Measurements from ENCODE around the gene SARDH.
"Not testable (repeated sequence)": the region's sequence is repeated elsewhere in the genome, so short reads cannot be mapped to it uniquely, and the experiment has no call there.

Gene SARDH

DNA sequence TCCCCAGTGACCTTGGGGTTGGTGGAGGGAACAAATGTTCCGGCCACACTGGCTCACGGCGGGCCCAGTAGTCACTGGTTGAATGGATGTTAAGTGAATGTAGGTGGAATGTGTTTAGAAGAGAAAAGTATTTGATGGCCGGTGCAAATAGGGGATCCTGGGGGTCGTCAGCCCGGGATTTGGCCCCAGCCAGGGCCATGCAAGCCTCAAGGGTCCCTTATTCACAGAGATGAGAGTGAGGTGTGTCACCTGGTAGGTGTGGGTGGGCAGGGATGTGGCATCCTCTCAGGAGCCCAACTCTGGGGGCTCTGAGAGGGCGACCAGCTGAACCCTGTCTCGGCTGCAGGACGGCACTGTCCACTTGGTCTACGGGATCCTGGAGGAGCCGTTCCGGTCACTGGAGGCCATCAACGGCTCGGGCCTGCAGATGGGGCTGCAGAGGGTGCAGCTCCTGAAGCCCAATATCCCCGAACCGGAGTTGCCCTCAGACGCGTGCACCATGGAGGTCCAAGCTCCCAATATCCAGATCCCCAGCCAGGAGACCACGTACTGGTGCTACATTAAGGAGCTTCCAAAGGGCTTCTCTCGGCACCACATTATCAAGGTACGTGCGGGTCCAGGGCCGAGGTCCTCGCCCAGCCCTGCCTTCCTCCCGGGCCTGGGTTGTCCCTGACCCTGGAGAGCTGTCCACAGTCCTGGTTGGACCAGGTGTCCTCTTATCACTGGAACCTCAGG lies 96.1 kb downstream of the SARDH start:
- no peak for DNase-seq

DNA sequence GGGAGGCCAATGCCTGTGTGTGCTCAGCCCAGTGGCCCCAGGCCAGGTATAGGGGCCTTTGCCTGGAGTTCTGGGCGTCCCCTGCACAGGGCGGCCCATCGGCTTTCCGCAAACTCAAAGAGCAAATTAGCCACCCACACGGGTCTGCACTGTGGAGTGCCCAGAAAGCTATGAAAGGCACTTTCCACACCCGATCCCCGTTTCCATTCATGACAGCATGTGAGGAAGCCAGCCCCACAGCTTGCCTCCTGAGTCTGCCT lies 96.8 kb downstream of the SARDH start:
- DNase-seq = no peak

DNA sequence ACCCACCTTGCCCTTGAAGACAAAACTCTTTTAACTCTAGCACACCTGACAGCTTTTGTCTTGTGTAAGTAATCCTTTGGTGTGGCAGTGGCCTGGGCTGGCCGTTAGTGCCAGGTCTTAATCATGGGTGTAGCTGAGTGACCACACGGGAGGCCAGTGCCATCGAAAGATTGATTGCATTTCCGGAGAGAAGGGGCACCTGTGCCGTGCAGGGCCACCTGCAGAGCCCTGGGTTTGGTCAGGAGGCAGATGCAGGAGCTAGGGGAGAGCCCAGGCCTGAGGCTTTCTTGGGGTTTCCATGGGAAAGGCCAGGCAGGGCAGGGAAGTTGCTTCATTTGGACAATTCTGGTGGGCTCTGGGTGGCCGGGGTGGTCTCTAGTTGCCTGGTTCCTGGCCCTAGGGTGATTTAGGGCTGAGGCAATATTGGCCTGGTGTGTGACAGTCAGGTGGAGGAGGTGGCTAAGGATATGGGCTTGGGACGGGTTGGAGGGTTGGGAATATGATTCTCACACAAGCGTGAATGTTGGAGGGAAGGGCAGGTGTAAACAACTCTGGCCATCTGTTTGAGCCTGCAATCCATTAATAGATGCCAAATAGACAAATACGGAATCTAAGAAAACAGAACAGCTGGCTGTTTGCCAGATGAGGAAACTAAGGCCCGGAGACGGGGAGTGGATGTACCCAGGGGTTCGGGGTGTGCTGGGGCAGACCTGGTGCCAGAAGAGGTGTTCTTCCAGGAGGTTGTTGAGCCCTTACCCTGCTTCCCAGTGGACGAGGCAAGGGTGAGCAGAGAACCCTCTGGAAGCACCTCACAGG lies 97.4 kb downstream of the SARDH start:
- DNase-seq = no peak

DNA sequence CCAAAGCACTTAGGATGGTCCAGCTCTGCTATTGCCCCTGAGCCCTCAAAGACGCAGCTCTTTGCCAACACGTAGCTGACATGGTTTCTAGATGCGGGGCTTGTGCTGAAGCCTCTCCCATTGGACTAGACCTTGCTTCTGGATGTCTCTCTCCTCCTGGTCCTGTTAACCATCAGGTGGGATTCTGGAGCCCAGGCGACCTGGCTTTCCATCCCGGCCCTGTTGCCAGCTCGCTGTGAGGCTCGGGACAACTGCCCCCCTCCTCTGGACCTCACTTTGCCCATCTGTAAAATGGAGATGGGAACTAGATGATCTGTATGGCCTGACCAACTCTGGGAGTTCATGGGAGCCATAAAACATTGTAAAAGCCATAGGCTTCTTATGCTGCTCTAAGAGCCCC lies 98.0 kb downstream of the SARDH start:
- DNase-seq = no peak

DNA sequence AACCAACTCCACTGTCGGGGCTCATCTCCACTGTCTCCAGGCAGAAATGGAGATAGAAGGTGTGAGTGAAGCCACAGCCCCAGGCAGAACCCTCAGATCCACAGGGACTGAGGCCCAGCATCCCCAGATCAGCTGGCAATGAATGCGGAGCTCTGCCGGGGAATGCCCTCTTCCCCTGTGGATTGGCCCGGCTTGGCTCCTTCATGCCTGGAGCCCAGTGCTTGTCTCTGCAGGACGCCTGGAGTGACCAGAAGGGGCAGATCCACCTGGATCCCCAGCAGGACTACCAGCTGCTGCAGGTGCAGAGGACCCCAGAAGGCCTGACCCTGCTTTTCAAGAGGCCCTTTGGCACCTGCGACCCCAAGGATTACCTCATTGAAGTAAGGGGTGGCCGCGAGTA lies 98.5 kb downstream of the SARDH start:
- no peak for DNase-seq

DNA sequence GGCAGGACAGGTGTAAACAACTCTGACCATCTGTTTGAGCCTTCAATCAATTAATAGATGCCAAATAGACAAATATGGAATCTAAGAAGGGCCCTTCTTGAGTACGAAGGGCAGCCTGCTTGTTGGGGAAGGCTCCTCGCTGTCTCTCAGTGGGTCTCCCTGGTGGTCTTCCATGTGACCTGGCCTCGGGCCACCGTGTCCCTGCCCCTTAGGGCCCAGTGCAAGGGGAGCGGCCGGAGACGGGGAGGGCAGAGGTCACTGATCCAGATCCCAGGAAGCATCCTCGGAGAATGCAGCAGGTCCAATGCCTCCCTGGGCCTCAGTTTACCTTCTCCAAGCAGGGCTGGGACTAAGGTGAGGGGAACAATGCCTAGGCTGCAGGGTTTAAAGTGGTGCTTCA lies 99.4 kb downstream of the SARDH start:
- no peak for DNase-seq

DNA sequence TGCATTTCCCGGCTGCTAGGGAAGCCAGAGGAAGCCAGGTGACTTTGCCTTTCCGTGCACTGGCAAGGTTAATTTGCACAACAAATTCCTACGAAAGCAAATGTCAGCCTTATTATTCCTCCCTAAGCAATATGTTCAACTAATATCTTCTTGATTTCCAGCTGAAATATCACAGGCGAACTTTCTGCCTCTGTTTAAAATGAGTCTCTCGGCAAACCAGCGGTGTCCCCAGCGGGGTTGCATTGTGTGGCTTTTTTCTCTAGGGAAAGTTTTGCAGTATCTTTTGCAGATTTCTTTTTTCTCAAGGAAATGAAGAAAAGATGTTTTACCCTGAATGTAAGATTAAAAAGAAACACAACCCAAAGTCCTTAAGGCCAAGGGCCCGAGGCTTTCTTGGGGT lies 100.1 kb downstream of the SARDH start:
- no peak for DNase-seq

DNA sequence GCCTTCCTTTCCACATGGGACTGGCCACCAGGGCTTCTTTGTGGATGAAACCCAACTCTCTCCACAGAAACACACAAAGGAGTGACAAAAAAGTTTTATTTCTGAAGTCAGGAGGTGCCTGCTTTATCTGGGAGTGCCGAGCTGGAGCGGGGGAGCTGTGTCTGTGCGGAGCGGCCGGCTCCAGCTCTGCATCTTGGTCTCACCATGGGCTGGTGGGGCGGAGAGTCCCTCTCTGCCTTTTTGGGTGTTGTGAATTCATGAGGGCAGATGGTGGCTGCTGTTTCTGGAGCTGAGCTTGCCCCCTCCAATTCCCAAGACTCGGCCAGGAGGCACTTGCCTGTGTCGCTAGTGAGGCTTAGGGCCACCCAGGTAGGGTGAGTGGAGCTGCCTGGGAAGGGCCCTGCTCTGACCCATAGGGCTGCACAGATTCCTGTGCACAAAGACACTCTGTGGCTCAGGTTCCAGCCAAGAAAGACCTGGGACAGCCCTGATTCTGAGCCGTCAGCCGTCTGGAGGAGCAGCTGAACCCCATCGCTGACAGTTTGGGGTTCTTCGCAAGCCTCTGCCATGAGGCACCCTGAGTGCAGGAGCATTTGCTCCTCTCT lies 100.6 kb downstream of the SARDH start:
- DNase-seq = no peak

DNA sequence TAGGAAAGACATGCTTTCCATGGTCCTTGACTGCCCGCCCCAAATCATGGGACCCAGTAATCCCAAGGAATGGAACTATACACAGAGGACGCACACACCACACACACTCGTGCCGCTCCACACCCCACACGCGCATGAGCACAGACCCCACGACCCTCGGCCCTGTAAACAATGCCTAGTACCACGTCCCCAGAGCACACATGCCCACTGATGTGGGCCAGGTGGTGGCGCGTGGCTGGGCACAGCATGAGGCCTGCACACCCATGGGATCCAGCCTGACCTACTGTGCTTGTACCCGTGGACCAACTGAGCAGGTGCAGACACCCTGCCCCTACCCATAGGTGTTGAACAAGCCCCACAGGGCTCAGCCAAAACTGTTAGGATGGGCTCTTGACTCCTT lies 101.2 kb downstream of the SARDH start:
- DNase-seq = no peak

DNA sequence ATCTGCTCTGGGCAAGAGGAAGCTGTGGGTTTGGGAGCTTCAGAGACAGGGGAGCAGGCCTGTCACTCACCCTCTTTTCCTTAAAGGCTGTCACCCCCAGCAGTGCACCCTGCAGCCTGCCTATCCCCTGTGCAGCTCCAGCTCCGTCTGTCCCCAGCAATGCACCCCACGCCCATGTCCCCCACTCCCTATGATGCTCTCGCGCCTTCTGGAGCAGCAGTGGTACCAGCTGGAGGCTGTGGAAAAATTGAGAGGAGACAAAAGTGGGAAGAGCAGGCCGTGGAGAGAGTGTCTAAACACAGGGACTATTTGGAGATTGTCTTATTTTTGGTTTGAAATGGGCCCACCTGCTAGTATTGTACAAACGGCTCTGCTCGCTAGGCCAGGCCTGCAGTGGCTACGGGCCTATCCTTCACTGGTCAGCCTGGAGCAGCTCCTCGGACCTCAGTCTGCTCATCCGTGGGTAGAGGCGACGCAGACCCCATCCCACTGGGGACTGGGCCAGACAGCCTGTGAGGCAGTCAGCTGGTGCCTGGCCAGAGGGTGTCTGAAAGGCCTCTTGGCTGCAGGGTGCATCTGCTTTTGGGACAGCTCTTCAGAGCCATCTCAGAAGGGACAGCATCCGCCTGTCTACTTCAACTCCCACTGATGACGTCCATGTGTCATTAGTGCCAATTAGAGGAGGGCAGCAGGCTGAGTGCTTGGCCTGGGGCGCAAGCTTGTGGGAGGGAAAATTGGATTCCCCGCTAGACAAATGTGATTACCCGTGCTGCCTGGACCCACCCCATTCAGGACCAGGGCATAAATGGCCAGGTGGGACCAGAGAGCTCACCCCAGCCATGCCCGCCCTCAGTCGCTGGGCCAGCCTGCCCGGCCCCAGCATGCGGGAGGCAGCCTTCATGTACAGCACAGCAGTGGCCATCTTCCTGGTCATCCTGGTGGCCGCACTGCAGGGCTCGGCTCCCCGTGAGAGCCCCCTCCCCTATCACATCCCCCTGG lies 102.3 kb downstream of the SARDH start, which contains the start of gene DBH:
Gene DBH (plus strand): TSS at position 831 of the 999 bp plus-strand sequence. CDS start 9 bp downstream, at position 840.
- no peak for DNase-seq

DNA sequence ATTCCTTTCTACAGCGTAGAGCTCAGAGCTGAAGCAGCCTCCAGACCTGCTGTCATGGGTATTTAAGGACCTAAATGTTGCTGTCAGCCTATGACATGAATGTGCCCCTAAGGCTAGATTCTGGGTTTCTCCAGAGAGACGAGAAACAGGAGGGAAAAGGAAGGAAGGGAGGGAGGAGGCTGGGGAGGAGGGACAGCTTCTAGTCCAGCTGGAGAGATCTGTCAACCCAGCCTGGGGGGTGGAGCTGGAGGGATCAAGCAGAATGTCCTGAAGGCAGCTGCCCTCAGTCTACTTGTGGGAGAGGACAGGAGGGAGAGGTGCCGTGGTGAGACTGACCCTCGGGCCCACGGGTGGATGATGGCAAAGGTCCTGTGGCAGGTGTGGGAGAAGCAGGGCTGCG lies 103.1 kb downstream of the SARDH start:
- no peak for DNase-seq

DNA sequence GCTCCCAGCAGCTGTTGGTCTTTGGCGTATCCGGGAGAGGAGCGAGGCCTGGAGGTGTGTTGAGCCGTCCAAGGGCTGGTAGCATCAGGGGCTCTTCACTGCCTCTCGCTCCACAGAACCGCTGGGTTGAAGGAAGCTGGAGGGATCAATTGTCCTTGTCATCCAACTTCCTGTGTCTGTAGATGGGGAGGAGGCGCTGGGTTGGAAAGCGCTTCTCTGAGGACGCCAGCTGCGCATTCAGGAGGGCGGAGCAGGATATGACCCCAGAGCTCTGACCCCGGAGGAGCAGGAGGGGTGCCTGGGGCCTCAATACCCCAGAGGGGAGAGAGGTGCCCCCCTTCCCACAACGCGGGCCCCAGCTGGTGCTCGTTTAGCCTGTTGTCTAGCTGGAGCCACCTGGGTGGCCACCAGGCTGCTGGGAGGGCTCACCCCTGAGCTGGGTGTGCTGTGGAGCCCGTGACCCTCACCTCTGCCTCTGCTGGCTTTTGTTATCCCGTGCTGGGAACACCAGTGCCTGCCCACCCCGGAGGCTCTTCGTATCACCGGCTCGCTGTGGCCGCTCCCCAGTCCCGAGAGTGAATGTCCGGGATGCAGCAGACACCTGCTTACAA lies 104.0 kb downstream of the SARDH start:
- DNase-seq = no peak

DNA sequence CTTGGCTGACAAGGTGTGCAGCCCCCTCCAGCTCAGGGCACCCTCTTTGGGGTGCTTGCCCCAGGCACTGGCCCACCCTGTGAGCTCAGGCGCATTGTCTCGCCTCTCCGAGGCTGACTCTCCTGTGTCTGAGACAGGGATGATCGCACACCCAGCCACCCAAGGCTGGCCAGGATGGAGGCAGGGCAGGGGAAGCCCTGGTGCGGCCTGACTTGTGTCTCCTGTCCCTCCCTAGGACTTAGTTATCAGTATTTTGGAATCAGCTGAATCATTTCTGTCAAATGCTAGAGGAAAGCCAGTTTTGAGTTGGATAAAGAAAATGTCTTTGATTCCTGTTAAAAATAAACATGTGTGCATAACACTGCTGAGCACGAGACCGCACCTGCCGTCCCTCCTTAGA lies 104.5 kb downstream of the SARDH start:
- DNase-seq = no peak

DNA sequence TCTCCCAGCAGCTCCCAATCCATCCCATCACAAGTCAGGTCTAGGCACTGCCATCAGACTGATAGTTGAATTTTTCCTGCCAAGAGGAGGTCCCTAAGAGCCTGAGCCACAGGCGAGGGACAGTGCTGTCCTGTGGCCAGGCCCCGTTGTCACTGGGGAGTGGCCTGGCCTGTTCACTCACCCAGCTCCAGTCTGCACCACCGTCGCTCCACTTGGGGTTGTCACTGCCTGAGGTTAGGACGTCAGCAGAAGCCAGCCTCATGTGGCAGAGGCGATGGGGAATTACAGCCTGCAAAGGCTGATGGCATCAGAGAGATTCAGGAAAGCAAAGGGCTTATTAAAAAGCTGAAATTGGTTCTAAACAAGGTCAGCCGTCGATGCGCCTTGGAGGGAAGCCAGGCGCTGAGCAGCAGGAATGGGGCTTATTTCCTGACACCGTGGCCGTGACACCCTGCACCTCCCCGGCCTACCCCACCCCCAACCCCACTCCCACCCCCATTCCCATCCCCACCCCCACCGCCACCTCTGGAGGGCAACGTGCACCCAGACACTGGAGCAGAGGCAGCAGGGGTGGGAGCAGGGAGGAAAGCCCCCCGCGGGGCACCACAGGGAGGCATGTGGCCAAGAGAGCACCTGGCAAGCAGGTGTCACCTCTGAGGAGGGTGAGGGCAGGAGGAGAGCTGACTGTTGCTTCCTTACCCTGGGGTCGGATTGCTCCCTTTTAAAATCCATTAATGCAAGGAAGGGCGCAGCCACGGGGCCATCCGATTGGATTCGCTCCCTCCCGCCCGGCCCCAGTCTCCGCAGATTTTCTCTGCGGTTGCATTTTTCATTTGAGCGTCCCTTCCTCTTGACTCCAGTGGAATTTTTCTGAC lies 105.1 kb downstream of the SARDH start:
- DNase-seq = no peak

DNA sequence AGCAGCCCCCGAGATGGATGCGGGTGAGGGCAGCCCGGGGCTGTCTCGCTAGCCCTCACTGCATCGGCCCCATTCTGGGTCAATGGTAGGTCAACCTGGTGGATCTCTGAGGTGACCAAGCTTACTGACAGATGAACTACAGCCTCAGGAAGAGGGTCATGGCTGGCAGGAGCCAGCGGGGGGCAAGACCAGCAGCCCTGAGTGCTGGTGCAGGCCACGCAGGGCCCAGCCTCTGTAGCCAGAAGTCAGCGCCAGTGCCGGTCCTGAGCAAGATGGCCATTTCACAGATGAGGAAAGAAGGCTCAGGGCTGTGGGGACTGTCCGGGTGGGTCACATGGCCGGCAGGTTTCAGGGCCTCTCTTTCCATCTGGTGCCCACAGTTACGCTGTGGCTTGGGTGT lies 107.0 kb downstream of the SARDH start:
- no peak for DNase-seq

DNA sequence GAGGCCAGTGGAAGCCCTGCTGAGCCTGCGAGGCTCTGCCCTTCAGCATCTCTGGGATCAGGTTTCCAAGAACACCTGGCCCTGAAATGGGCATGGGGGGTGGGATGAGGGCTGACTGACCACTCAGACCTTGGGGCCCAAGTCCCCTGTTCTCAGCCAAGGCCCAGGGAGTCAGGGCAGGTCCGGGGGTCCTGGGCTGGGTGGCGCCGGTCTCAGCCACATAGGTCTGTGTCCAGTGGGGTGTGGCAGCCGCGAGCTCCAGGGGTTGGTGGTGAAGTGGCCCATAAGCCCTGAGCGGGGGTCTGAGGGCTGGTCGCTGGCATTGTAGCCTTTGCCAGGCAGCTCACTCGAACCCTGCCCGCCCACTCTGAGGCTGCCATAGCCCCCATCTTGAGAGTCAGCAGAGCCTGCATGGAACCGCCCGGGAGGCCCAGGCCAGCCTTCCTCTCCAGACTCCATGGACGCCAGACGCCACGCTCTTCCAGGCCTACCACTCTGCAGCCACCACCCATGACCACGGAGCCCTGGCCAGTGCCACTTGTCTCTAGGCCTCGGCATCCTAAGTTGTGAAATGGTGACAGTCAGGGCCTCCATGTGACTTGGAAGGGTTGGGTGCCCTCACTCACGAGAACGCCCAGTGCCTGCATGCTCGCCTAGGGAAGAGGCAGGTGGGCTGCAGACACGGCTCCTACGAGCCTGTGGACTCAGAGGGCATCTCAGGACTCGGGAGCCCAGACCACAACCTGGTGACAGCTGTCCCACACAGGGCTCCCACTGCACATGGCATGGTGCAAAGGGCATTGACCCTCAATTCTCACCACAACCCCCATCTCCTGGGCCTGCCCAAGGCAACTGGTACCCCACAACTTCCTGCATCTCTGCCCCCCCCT lies 108.7 kb downstream of the SARDH start:
- no peak for DNase-seq

DNA sequence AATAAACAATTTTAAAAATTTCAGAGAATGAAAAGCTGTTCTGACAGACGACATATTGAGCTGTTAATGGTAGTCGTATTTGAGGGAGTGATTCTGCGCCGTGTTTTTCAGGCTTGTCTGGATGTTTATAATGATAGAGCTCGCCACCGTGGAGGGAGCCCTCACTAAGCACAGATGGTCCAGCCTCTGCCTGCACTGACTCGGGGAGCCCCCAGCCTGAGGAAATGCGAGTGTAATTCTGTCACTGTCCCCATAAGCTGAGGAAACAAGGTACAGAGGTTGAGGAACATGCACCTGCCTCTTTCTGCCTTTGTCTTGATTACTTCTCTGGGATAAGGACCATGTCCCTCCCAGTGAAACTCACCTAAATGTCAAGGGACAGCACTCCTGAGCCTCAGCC lies 109.4 kb downstream of the SARDH start:
- DNase-seq = no peak

DNA sequence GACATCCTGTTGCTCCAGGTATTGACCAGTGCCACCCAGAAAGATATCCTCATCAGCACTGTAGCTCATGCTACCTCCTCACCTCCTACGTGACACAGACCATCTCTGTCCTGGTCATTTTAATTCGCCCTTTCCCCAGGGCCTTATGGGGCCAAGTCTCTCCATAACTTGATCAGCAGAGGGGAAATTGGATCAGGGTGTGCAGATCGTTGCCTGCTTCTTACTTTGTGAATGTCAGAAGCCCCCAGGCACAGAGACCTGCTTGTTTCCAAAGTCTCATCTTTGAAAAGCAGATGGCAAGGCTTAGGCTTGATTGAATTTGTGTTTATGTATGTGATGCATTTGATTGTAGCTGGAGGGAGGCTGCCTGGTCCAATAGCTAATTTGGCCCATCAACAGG lies 110.8 kb downstream of the SARDH start:
- DNase-seq = no peak

DNA sequence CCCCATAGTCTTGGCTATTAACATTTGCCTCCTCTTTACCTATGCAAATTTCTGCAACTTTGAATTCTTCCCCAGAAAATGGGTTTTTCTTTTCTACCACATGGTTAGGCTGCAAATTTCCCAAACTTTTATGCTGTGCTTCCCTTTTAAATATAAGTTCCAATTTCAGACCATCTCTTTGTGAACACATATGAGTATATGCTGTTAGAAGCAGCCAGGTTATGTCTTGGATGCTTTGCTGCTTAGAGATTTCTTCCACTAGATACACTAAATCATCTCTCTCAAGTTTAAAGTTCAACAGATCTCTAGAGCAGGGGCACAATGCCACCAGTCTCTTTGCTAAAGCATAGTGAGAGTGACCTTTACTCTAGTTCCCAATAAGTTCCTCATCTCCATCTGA lies 112.1 kb downstream of the SARDH start:
- DNase-seq = not testable (repeated sequence)

DNA sequence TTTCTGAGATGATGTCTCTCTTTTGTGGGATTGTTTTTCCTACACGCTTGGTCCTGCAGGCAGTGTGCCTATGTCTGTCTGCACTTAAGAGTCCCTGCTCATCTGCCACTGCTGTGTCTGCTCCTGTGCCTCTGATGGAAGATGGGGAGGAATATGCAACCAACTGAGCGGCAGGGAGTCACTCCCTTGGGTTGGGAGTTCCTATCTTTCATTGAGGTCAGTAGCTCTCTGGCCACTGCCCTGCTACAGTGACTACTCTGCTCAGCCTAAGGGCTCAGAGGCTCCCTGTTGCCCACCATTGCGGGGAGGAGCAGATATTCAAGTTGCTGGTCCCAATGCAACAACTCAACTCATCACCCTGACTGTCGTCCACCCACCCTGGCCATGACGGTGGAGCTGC lies 115.6 kb downstream of the SARDH start:
- no peak for DNase-seq

Data from NCI-H2081 treated with DMSO at 0.1 percent for 48 hours (cell line).